NCI-H2029 (cell line): Measurements from ENCODE around the gene SLC17A3.

Source experiments
- DNase-seq: peaks from one replicate; lab custom pipeline; 2025; lab: John Stamatoyannopoulos, UW

The SLC17A3 gene

DNA sequence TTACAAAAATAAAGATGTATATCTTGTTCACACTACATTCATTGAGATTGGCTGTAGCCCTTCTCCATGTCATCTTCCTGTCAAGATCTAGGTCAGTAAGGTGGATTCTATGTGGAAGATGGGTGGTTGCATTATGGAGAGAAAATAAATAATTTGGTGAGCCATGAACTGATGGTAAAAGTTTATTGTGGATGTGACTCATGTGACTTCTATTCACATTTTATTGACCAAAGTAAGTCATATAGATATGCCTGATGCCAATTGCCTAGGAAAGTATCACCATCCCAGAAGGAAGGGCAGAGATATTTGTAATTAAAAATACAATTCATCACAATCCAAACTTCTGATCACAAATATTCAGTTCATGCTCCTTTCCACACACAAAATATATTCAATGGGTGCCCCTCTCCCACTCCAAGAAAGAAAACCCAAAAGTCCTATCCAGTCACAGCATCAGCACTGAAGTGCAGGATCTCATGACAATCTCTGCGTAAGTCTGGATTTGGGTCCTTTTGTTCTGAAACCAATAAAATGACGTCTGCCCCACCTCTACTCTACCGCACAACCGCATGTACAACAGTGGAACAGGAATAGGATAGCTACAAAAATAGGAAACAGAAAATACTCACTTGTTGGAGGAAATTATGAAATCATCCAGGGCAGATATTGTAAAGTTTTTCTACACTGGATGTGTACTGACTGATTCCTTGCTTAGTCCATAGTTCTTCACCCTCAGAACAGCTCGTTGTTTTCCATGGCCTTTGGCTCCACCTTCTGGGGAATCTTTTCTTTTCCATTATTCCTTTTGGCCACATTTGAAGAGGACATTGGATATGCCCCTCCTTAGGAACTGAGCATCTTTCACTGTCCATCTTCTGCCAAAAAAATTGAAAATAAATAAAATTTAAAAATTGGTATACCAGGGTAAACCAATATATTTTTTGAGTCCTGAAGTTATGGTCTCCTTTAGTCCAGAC lies 16.1 kb upstream of the SLC17A3 start:
- DNase-seq = peak; percentile 22

DNA sequence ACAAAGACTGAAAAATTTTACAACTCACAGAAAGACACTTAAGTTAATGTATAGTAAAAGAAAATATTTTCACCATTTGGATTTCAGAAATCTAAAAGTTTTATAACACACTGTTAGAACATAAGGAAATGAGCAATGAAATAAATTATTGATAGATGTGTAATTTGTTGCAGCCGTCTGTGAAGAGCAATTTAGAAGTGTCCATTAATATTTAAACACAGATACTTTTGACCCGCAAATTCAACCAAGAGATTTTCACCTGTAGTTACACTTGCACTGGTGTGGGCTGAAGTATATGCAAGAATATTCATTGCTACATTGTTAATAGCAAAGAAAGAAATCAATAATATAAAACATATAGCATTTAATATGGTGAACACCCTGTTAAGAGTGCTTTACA lies 14.6 kb upstream of the SLC17A3 start:
- DNase-seq = no peak

DNA sequence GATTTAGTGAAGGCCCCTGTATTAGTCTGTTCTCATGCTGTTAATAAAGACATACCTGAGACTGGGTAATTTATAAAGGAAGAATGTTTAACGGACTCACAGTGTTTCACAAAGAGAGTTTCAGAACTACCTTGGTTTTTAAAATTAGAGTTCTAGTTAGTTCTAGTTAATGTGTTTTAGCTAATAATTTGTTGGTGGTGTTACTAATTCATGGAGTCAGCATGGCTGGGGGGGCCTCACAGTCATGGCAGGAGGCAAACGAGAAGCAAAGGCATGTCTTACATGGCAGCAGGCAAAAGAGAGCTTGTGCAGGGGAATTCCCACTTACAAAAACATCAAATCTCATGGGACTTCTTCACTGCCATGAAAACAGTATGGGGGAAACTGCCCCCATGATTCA lies 12.0 kb upstream of the SLC17A3 start:
- no peak for DNase-seq

DNA sequence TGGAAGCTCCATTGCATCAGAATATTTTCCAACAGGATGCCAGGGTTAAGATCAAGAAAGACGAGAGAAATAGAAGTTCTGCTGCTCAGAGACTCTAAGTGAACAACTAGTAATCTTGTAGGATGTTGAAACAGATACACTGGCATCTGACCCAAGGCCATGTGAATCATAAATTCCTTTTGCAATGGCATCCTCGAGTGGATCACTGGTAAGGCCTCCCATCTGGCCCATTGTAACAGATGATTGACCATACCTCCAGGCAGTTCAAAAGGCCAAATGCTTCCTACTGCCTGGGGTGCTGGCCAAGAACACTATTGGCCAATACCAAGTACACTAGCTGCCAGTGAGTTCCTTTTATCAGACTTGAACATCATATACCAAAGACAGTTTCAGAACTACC lies 9.9 kb upstream of the SLC17A3 start:
- no peak for DNase-seq

DNA sequence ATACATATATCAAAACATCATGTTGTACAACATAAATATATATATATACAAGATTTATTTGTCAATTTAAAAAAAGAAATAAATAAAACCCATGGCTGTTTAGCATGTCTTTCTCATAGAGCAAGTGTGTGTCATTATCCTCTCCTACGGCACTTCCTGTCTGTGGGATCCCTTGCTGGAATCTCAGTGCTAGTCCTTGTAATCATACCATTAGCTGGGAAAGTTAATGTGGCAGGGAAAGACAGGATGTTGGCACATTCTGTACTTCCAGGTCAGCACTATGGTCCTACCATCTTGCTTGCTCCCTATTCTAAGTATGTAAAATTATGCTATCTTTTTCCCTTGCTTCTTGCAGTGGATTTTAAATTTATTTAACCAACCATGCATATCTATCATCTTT lies 9.5 kb upstream of the SLC17A3 start:
- no peak for DNase-seq

DNA sequence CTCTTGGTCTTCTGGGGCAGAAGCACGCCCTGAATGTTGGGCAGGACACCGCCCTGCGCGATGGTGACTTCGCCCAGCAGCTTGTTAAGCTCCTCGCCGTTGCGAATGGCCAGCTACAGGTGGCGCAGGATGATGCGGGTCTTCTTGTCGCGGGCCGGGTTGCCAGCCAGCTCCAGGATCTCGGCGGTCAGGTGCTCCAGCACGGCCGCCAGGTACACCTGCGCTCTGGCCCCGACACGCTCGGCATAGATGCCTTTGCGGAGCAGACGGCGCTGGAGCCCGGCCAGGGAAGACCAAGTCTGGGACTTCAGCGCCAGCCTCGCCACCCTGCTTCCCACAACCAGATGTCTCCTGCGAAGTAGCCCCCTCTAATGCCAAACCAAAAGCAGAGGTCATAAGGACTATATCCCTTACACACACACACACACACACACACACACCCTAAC lies 8.0 kb upstream of the SLC17A3 start:
- no peak for DNase-seq

DNA sequence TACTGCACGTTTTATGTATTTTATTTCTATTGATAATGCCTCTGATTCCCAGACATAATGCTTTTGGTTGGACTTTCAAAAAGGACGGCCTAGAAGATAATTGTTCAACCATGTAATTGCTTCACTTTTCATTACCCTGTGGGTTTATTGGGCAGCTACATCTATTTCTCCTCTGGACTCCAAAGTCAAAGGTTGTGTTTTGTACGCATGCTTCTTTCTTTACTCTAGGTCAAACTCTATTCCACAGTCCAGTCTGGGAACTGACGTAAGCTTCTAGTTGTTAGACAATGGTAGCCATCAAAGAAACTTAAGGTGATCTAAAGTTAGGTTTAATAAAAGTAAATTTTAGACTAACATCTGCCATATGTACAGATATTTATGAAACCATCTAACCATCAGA lies 6.6 kb upstream of the SLC17A3 start:
- no peak for DNase-seq

DNA sequence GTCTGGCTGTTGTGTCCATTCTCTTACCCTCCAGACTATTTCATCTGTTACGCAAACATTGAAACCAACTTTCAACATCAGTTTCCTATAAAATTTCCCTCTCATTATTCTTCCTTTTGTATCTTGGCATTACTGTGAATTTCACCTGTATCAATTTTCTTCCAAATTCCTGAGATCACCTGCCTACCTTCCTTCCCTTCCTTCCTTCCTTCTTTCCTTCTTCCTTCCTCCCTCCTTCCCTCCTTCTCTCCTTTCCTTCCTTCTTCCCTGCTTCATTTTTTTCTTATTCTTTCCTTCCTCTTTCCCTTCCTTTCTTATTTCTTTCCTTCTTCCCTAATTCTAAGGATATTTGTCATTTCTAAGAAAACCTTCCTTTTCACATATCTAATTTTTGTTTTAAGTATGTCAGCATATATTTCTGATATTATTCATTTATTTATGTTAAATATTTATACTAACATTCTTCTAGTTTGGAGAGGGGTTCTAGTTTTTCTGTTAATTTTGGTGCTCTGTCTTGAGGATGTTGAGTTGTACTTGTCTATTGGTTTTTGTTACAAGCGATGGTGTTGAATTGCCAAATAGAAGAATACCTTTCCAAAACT lies 4.8 kb upstream of the SLC17A3 start:
- no peak for DNase-seq

DNA sequence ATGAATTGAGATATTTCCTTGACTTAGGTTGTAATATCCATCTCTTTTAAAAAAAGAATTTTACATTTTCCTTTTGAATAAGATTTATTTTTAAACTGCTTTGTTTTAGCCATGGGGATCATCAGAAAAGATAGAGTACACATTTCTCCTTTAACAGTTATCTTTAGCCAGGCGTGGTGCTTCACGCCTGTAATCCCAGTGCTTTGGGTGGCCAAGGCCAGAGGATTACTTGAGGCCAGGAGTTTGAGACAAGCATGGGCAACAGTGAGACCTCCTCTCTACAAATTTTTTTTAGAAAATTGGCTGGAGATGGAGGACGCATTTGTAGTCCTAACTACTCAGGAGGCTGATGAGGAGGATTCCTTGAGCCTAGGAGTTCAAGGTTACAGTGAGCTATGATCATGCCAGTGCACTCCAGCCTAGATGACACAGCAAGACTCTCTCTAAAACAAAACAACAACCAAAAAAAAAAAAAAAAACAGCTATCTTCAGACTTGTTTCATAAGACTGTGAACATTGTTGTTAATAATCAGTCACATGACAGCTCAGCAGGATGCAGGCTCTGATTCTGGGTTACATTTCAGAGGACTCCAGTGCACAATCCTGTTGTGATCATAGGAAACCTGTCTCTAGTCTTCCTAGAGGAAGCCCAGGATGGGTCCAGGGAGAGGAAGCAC lies 2.0 kb upstream of the SLC17A3 start:
- no peak for DNase-seq

DNA sequence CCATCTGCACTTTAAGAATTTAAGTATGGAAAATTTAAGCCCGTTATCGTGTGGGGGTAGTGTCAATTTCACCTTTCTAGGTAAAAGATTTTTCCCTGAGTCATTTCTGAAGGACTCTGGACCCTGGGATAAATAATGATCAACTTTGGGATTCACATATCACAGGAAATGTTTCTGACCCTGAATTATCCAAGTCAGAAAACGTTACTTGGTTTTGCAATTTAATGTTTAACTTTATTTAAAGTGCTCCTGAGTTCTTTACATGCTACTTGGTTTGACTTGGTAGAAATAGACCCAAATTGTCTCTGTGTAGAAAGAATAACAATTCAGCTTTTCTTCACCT lies 1.5 kb upstream of the SLC17A3 start:
- DNase-seq = no peak

DNA sequence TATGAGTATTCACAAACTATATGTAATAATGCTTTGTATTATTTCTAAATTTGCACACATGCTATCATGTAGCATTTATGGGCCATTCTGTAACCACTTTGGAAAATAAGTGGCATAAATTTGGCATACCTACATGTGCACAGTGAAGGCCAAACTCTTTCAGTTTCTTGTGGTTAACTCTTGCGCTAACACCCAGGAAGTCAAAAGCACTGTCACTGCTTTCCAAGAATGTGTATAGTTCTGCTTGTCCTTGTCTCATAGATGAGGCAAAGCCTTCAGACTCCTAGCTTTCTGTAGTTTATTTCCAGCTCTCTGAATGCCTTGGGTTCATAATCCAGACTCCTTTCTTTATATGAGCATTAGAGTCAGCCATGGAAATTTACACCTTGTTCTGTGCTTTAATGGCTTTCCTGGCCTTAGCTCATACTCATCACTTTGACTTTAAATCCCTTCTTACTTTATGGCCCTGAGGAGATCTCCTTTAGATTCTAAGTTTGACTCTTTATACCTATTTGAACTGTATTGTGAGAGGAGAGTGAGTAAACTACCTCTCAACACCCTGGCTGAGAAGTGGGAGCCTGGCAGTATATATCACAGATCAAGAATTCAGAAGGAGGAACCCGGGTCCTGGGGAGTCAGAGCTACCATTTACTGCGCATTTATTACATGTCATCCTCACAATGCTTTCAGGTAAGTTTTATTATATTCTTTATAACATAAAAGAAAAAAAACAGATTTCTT lies 949 bp upstream of the SLC17A3 start:
- no peak for DNase-seq

DNA sequence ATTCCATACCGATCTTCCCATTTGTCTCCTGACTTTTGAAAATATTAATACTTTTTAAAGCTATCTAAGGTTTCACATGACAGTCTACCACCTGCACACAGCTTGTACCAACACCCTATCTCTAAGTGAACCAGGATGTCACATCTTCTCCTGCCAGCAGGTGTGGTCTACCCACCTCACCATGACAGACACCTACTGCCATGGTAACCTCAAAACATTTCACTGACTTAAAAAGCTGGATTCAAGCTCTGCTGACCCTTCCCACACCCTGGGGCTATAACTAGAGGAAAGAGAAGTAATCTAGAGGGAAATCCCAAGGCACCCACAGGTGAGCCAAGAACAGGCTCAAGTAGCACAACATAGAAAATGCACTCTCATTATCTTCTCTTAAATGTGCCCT lies 1.2 kb downstream of the SLC17A3 start:
- DNase-seq = no peak

DNA sequence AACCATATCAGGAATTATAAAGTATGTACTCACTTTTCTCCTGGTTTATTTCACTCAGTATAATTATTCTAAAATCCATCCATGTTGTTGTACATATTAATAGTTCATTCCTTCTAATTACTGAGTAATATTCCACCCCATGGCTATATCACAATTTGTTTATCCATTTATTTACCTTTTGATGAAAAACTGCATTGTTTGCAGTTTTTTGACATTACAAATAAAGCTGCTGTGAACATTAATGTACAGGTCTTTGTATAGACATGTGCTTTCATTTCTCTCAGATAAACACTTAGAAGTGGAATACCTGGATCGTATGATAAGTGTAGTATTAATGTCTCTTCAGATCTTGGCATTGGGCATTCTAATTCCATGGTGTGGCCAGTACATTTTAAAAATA lies 4.2 kb downstream of the SLC17A3 start:
- no peak for DNase-seq

DNA sequence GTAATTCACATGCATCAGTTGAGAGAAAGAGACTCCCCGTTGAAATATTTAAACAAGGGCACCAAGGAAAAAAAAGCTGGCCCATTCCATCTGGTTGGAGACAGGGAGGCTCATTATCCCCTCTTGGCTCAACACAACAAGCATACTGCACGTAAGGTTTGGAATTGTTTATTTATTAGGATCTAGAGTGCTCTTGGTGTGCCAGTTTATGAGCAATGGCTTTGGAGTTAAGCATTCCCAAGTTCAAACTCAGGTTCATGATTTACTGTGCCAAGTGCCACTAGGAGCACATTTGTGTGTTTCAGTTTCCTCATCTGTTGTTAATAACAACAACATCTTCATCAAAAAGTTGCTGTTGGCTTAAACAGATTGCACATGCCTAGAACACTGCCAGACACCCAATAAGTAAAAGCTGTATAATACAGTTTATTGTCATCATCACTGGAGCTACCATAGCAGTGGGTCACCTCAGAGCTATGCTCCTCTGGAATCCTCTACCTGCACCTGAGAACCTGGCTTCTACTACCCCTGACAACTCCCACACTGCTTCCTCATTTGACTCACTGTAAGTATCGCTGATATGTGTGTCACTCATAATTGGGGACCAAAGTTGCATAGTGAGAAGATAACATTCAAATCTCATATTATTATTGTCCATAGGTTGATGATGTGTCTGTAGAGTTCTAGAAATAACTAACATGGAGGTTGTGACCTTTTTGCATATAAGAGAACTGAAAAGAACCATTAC lies 5.4 kb downstream of the SLC17A3 start:
- DNase-seq = no peak

DNA sequence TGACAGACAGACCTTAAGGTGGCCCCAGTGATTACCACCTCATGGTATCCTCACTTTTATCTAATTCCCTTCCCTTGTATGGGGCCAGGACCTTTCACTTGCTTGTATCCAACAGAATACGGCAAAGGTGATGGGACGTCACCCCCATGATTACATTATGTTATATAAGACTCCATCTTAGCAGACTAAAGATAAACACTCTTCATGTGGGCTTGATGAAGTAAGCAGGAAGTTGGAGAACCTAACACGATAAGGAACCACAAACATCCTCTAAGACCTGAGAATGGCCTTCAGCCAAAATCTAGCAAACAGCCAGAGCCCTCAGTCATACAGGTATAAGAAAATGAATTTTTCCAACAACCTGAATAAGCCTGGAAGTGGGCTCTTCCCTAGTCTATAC lies 8.0 kb downstream of the SLC17A3 start:
- DNase-seq = no peak

DNA sequence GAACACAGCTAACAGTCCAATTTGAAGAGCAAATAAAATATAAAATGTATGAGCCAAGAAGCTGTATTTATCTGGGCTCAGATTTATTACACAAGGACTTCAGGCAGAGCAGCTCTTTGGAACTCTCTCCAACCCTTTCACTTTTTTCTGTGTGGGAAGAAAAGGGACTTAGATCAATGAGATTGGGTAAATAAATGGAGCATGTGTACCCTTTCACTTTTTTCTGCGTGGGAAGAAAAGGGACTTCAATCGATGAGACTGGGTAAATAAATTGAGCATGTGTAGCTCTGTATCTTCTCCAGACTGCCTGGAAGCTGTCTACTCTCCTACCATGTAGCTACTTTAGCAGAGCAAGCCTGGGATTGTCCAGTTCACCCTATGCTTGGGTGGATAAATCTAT lies 10.7 kb downstream of the SLC17A3 start:
- DNase-seq = no peak

DNA sequence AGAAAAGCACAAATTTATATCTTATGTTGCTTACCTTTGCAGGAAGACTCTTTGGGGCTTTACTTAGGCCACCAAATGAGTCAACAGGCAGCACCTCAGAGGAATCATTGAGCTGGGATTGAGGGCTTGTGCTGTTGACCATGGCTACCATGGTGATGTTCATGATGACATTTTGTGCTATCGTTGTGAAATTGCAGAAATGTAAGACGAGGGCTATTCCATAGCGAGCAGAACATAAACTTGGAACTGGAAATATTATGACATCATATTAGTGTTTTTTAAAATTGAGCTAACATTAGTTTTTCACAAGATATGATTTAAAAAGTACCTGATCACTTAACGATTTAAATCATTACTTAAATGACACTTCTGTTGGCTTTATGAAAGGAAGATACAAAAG lies 11.8 kb downstream of the SLC17A3 start:
- no peak for DNase-seq

DNA sequence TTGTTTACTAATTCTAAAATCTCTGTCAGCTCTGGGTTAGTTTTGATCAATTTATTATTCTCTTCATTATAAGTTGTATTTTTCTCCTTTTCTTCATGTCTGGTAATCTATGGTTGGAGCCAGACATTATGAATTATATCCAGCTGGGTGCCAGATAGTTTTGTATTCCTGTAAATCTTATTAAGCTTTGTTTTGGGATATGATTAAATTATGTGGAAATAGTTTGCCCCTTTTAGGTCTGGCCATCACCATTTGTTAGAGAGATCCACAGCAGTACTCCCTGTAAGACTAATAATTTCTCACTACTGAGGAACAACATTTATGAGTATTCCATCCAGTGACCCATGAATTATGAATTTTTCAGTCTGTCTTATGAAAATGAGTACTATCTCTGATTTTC lies 21.3 kb downstream of the SLC17A3 start:
- DNase-seq = no peak

DNA sequence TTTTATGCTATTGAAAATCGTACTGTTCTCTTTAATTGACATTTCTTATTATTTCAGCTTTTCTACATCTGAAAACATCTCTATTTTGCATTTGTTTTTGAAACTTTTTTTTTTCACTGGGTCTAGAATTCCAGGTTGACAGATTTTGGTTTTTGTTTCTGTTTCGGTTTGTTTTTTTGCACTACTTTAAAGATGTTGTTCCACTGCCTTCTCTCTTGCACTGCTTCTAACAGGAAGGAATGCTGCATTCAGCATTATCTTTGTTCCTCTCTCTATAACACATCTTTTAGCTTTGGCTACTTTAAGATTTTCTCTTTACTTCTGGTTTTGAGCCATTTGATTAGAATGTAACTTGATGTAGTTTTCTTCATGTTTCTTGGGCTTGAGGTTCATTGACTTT lies 22.1 kb downstream of the SLC17A3 start:
- DNase-seq = no peak

DNA sequence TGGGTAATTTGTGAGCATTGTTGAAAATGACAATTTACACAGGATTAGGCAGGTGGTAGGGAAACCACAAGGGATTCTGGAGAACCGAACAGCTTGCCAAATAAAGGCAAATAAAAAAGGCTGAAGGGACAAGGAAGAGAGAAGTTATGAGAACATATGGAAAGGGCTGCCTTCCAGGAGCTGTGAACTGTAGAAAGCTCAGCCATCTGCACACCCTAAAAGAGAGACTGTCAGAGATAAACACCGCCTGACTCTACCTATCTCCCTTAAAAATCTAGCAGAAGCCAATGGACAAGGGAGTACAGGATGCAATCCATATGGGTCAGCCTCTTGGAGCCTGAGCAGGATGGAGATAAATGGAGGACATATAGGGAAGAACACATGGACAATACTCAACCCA lies 29.5 kb downstream of the SLC17A3 start:
- no peak for DNase-seq

DNA sequence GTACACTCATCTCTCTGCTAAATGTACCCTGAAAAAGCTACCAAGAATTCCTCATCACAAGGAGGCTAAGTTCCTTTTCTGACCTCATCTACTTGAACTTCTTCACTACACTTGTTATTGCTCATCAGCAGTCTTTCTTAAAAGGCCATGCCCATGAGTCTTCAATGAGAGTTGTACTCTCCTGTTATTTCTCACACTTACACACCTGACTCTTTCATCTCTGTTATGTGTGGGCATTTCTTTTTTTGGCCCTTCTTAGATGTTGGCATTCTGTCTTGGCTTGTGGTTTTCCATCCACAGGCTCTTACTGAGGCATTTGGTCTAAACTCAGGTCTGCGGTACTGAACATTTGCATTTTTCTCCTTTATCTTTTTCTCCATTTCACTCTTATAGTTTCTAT lies 31.5 kb downstream of the SLC17A3 start:
- no peak for DNase-seq
